HEK293 (cell line): ENCODE data around the gene MFSD11.

Experiments
- CTCF ChIP-seq: fragments of 450-650 bp; formaldehyde crosslinking; IDR thresholded peaks from 2 replicates; pipeline ENCODE4 v1.5.1; 2016; ENCODE audit warnings: missing biosample characterization, missing genetic modification characterization
- REST ChIP-seq: fragments of 450-650 bp; formaldehyde crosslinking; IDR thresholded peaks from 2 replicates; pipeline ENCODE4 v1.5.1; 2016; ENCODE audit warnings: missing biosample characterization, missing genetic modification characterization
- ZNF747 ChIP-seq: fragments of 450-650 bp; formaldehyde crosslinking; IDR thresholded peaks from 2 replicates; pipeline ENCODE4 v1.5.1; 2016; ENCODE audit warnings: missing biosample characterization, missing genetic modification characterization

DNA sequence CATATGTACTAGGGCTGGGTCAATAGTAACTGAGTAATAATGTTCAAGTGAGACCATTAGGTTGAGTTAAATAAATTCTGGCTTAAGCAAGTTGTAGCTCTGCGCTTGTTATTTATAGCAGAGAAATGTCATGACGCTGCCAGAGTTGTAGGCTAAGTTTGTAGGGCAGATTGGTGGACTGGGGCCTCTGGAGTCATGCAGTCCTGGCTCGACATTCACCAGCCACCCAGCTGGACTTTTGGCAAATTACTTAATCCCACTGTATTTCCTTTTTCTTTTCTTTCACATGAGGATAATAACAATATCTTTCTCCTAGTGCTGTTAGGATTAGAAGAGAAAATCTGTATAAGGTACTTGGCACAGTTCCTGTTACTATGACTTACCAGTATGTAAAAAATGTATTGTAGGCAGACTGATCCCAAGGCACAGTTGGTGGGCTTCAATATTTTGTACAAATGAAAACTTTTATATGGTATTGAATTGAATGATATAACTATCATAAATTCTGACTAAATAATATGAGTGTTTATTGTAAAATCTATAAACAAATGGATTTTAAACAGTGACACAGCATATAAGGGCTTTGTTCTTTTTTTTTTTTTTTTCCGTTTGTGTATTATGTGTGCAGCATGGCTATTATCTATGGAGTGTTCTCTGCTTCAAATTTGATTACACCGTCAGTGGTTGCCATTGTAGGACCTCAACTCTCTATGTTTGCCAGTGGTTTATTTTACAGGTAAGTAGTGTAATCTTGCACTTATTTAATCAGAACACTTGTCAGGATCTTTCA is 2.6 kb downstream of the MFSD11 start:
- TF ChIP-seq REST (tag by site-specific recombination), result no peak
- TF ChIP-seq CTCF (tag by site-specific recombination), result no peak
- TF ChIP-seq ZNF747 (tag by site-specific recombination), result no peak
